SU-DHL-6 (cell line): Measurements from ENCODE around the gene ASTN1.

Experiments used
- H2AFZ ChIP-seq: fragments of 200-600 bp; sonication (generic); 2 replicates; pipeline ENCODE4 v1.6.1; 2014; ENCODE audit warnings: low read depth, mild to moderate bottlenecking, moderate library complexity, mixed read lengths, antibody characterized with exemption, low read length; ENCODE audit not compliant: severe bottlenecking
- H3F3A ChIP-seq: fragments of 200-600 bp; shearing (Covaris generic); 2 replicates; pipeline ENCODE4 v1.6.0; 2016; ENCODE audit warnings: antibody characterized with exemption, mild to moderate bottlenecking; ENCODE audit not compliant: insufficient read depth
- H3K27ac ChIP-seq: fragments of 200-600 bp; sonication (generic); 2 replicates; pipeline ENCODE4 v1.5.1; 2016; ENCODE audit warnings: low read depth, mild to moderate bottlenecking, low read length, moderate library complexity, mixed read lengths
- H3K27me3 ChIP-seq: fragments of 200-600 bp; sonication (generic), shearing (Covaris generic); 2 replicates; pipeline ENCODE4 v1.6.0; 2014; ENCODE audit warnings: mild to moderate bottlenecking, low read length
- H3K36me3 ChIP-seq: fragments of 200-600 bp; sonication (generic); 2 replicates; pipeline ENCODE4 v1.6.1; 2014; ENCODE audit warnings: mild to moderate bottlenecking, low read length, mixed read lengths
- H3K4me2 ChIP-seq: fragments of 300-600, 200-600 bp; shearing (Covaris generic), sonication (generic); 2 replicates; pipeline ENCODE4 v1.6.0; 2014; ENCODE audit warnings: low read length, low read depth, mild to moderate bottlenecking; ENCODE audit not compliant: poor library complexity, severe bottlenecking
- H3K4me3 ChIP-seq: fragments of 200-600 bp; sonication (generic); 2 replicates; pipeline ENCODE4 v1.5.1; 2014; ENCODE audit warnings: antibody characterized with exemption, low read length, mild to moderate bottlenecking, mixed read lengths; ENCODE audit not compliant: insufficient read depth, poor library complexity, severe bottlenecking
- H3K79me2 ChIP-seq: fragments of 200-600 bp; sonication (generic); 2 replicates; pipeline ENCODE4 v1.6.1; 2014; ENCODE audit warnings: mild to moderate bottlenecking, low read length, moderate library complexity; ENCODE audit not compliant: insufficient read depth
- H3K9ac ChIP-seq: fragments of 200-600 bp; sonication (generic); 2 replicates; pipeline ENCODE4 v1.7.0; 2014; ENCODE audit warnings: mild to moderate bottlenecking, low read length
- H3K9me2 ChIP-seq: fragments of 200-600 bp; sonication (generic); replicated peaks from 2 replicates; pipeline ENCODE4 v1.6.1; 2014; ENCODE audit warnings: low read length; ENCODE audit not compliant: insufficient read depth
- H3K9me3 ChIP-seq: fragments of 200-600 bp; sonication (generic); 2 replicates; pipeline ENCODE4 v1.6.1; 2014; ENCODE audit warnings: low read length, mixed read lengths; ENCODE audit not compliant: insufficient read depth
- H4K20me1 ChIP-seq: fragments of 200-600 bp; sonication (generic); 2 replicates; pipeline ENCODE4 v1.6.1; 2014; ENCODE audit warnings: low read depth, mild to moderate bottlenecking, antibody characterized with exemption, low read length, moderate library complexity, mixed read lengths
- EZH2phosphoT487 ChIP-seq: fragments of 200-600 bp; sonication (generic), shearing (Covaris generic); conservative IDR thresholded peaks from 2 replicates; pipeline ENCODE4 v1.6.1; 2018; ENCODE audit warnings: mild to moderate bottlenecking, antibody characterized with exemption, low read length, moderate library complexity, mixed read lengths
- TF ChIP-seq, protein P1 (sequence below): fragments of 200-600 bp; sonication (generic); IDR thresholded peaks from one replicate; pipeline ENCODE4 v1.5.1; 2017; ENCODE audit warnings: antibody characterized with exemption, mild to moderate bottlenecking, low read length, moderate library complexity; ENCODE audit not compliant: insufficient read depth, poor library complexity, severe bottlenecking

ASTN1 gene

DNA sequence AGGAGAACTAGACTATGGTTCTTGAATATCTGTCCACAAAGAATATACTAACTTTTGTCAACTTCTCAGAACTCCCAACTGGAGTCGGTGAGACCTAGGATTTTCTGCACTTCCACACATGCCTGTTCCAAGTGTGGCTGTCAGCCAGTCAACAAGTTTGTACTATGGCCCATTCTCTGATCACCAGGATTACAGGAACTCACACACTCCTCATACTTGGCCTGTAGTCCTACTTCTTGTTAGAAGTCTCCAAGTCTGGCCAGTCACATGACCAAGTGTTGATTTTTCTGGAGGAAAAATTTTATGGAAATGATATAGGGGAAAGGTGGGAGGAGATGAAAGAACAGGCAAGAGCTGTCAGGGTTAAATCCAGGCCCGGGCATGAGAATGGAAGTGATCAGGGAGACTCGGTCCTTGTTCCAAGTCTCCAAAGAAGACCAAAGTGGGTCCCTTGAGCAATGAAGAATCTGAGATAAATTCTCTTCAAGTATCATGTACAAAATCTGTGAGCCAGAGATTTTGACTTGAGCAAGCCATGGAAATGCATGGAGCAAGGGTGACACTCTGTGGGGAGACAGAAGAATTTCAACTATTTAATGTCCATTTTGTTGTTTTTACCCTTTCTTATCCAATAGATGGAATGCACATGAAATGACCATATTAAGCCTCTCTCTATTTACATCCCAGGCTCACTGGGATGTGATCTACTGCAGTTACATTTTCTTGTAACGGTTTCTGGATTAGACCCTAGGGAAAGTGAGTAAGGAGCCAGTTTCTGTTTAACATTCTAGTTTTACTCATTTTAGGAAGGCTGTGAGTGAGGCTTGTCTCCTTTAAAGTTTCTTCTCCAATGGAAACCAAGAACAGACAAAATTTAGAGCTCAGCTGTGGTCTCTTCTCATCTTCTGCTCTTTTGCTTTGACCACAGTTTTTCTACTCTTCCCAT lies 320.9 kb downstream of the ASTN1 start:
- no peaks in the 10 kb centered on the region for H3K27me3 ChIP-seq
- H4K20me1 ChIP-seq, result no peaks in the 10 kb centered on the region
- TF ChIP-seq, protein P1, sequence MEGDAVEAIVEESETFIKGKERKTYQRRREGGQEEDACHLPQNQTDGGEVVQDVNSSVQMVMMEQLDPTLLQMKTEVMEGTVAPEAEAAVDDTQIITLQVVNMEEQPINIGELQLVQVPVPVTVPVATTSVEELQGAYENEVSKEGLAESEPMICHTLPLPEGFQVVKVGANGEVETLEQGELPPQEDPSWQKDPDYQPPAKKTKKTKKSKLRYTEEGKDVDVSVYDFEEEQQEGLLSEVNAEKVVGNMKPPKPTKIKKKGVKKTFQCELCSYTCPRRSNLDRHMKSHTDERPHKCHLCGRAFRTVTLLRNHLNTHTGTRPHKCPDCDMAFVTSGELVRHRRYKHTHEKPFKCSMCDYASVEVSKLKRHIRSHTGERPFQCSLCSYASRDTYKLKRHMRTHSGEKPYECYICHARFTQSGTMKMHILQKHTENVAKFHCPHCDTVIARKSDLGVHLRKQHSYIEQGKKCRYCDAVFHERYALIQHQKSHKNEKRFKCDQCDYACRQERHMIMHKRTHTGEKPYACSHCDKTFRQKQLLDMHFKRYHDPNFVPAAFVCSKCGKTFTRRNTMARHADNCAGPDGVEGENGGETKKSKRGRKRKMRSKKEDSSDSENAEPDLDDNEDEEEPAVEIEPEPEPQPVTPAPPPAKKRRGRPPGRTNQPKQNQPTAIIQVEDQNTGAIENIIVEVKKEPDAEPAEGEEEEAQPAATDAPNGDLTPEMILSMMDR, result no peak
- TF ChIP-seq EZH2phosphoT487, result no peak
- no peaks in the 10 kb centered on the region for H3K79me2 ChIP-seq
- no peak overlapping the region for H3K4me3 ChIP-seq
- no peaks in the 10 kb centered on the region for H3F3A ChIP-seq
- no peak overlapping the region for H3K27ac ChIP-seq
- no peaks in the 10 kb centered on the region for H3K36me3 ChIP-seq
- H3K9me3 ChIP-seq, result no peaks in the 10 kb centered on the region
- H3K9me2 ChIP-seq, result no peaks in the 10 kb centered on the region
- no peak overlapping the region for H2AFZ ChIP-seq
- no peak overlapping the region for H3K9ac ChIP-seq
- no peak overlapping the region for H3K4me2 ChIP-seq

DNA sequence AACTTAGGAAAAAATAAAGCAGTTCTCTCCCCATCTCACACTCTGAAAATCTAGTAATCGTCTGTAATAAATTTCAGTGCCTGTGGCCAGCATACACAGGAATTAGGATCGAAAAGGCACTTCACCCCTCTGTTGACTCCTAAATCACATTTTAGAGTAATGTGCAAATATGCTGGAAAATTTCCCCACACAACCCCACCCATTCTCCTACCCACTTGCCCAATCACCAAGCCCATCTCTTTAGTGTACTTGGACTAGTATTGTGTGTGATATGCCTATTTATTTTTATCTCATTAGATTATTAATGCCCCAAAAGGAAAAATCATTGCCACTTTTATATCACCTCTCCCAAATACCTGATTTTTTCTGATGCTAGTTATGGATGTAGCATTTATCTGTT lies 323.3 kb downstream of the ASTN1 start:
- H3K27me3 ChIP-seq, result no peaks in the 10 kb centered on the region
- H3K27ac ChIP-seq, result no peak overlapping the region
- no peak overlapping the region for H3K9ac ChIP-seq
- no peak overlapping the region for H3K4me3 ChIP-seq
- no peak overlapping the region for H2AFZ ChIP-seq
- H3K79me2 ChIP-seq, result no peaks in the 10 kb centered on the region
- no peaks in the 10 kb centered on the region for H3K9me2 ChIP-seq
- H3K9me3 ChIP-seq, result no peaks in the 10 kb centered on the region
- no peak for TF ChIP-seq EZH2phosphoT487
- TF ChIP-seq, protein P1, result no peak
- no peaks in the 10 kb centered on the region for H3F3A ChIP-seq
- no peak overlapping the region for H3K4me2 ChIP-seq
- no peaks in the 10 kb centered on the region for H3K36me3 ChIP-seq
- H4K20me1 ChIP-seq, result no peaks in the 10 kb centered on the region

DNA sequence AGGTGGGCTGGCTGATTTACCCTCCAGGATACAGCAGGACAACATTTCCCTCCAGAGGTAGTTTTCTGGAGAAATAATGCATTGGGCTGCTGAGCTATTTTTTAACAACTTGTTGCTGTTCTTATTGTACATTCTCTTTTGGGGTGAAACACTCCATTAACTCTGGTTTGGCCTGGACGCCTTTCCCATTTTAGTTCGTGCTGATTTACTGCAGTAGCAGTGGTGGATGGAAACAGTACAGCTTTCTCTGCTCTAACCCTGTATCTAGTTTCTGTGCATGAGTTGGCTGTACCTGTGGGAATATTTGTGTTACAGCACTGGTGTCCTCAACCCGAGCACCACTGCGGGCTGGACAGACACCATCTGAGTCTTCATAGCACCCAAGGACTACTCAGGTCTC lies 325.3 kb downstream of the ASTN1 start:
- no peaks in the 10 kb centered on the region for H3K36me3 ChIP-seq
- H3K79me2 ChIP-seq, result no peaks in the 10 kb centered on the region
- no peaks in the 10 kb centered on the region for H3K9me3 ChIP-seq
- TF ChIP-seq EZH2phosphoT487, result no peak
- TF ChIP-seq, protein P1, result no peak
- H3K27ac ChIP-seq, result no peak overlapping the region
- H4K20me1 ChIP-seq, result no peaks in the 10 kb centered on the region
- no peaks in the 10 kb centered on the region for H3K27me3 ChIP-seq
- H2AFZ ChIP-seq, result no peak overlapping the region
- no peak overlapping the region for H3K4me2 ChIP-seq
- no peak overlapping the region for H3K4me3 ChIP-seq
- H3K9me2 ChIP-seq, result no peaks in the 10 kb centered on the region
- no peak overlapping the region for H3K9ac ChIP-seq
- no peaks in the 10 kb centered on the region for H3F3A ChIP-seq
